Measurements from ENCODE around the gene RIPPLY2.
"Not testable (repeated sequence)": the region's sequence is repeated elsewhere in the genome, so short reads cannot be mapped to it uniquely, and the experiment has no call there.

The RIPPLY2 gene

DNA sequence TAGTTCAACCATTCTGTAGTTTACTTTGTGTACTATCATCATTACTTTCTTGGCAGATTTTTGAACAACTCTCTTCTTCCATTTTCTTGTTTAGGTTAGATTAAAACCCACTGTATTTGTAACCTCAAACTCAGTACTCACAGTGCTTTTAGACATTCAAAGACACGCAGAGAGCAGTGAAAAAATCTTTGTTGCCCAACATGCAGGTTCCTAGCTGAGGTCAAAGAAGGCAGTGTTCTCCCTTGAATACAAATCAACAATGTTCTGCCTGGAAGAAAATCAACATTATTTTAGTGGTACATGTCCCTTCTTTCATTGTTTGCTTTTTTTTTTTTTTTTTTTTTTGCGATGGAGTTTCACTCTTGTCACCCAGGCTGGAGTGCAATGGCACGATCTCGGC lies 17.5 kb downstream of the RIPPLY2 start:
- TF ChIP-seq POLR2A (IDR thresholded peaks at IDR 0.05; ENCODE audit: low read depth, low read length): no peak
- FAIRE-seq (no peak), DNase-seq (ENCODE audit: insufficient read length, low spot score) (no peak)

DNA sequence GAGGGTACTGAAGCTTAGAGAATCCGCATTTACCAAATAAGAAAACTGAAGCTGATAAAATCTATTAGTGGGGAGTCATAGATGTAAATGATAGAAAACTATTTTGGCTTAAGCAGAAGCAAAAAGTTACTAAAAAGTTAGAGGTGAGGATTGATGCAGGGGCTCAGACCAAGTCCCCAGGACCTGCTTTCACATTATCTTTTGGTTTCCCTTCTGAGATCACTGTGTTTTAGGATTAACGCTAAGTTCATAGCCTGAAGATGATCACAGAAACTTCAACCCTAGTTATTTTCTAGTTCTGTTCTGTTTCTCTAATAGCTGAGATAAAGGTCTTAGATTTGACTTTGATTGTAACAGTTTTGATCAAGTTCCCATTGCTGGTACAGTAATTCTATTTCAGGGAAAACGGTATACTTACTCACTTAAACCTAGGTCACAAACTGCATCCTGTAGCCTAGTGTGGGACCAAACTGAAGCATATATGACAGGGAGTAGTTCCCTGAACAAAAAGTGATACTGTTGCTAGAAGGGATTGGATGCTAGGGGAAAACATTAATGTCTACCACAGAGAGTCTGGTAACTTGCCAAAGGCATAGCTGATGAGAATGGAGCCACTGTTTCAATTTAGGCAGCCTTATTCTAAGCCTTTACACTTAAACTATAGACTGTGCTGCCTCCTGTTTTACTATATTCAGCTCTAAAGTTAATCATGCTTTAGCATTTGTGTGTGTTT lies 19.4 kb downstream of the RIPPLY2 start:
- FAIRE-seq (peak; percentile 90), DNase-seq (ENCODE audit: insufficient read length, low spot score) (no peak)

DNA sequence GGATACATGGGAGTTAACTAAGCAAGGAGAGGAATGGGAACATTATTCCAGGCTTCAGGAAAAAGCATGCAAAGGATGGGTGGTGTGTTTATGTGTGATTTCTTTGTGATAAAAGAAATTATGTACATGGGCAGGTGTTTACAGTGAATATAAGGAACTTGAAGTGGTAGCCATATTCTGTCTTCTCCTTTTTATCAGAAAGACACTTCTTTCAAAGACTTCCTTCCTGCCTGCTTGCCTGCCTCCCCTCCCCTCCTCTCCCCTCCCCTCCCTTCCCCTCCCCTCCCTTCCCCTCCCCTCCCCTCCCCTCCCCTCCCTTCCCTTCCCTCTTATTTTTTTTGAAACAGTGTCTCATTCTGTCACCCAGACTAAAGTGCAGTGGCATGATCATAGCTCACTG lies 20.7 kb downstream of the RIPPLY2 start:
- no peak for FAIRE-seq
- no peak for TF ChIP-seq POLR2A (IDR thresholded peaks at IDR 0.05; ENCODE audit: low read depth, low read length)
- no peak for DNase-seq (ENCODE audit: insufficient read length, low spot score)

More for the DNA sequence above, 19.4 kb downstream of the RIPPLY2 start:
- TF ChIP-seq POLR2A (IDR thresholded peaks at IDR 0.05; ENCODE audit: low read depth, low read length): no peak

DNA sequence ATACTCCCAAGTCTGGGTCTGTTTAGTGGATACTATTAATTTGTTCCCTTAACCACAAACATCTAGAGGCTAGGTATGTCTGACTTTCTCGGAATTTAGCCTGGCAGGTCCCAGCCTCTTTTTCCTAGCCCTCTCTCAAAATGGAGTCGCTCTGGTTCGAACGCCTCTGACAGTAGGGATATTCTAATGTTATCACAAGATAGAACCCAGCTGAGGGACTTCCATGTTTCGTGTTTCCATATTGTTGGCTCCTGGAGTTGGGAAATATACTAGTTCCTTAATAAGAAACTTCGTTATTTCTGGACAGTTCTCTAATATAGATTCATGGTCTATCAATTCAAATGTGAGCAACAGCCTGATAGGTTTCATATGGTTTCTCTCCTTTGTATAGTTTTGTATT lies 22.7 kb downstream of the RIPPLY2 start:
- DNase-seq (ENCODE audit: insufficient read length, low spot score): no peak
- TF ChIP-seq POLR2A (IDR thresholded peaks at IDR 0.05; ENCODE audit: low read depth, low read length): no peak
- no peak for FAIRE-seq

DNA sequence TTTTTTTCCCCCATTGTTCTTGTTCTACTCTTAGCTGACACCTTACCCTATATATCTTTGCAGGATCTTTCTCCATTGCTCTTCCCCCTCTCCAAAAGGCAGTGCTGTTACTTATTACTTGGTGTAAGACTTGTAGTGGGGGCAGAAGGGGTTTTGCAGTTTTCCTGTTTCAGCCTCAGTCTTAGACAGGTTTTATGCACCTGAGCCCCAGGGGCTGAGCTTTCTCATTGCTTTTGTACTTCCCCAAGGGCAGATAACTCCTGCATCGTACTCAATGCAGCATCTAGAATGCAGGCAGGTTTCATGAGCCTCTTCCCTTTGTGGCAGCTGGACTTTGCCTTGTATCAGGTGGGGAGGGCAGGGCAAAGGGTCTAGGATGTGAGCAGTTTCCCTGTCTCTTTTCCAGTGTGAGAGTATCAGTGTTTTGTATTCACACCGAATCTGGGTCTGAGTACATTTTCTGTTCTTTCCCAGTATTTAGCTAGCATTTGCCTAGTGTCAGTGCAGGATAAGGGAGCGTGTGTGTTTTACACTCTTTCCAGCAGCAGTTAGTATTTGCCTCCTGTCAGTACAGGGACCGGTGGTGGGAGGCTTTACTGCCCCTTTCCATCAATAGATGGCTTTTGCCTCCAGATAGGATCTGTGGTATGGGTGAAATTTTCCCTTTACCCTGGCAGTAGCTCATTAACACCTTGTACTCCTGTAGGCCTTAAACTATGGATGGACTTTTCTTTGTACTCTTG lies 25.9 kb downstream of the RIPPLY2 start:
- TF ChIP-seq POLR2A (IDR thresholded peaks at IDR 0.05; ENCODE audit: low read depth, low read length): no peak
- DNase-seq (ENCODE audit: insufficient read length, low spot score) (no peak), FAIRE-seq (no peak)

DNA sequence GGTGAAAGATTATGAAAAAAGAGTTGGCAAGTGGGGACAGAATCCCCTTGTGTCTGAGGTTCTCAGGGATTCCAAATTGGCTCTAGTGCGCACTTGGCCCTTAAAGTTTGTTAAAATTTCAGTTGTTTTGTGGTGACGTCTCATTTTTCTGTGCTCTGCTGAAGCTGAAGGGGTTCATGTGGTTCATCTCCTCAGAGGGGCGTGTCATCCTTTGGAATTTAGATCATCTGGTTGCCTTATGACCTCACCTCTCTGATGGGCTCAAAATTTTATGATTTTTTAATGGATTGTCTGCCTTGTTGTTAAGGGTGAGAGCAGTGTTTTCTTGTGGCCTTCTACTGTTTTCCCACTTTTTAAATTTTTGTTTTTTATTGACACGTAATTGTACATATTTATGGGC lies 26.6 kb downstream of the RIPPLY2 start:
- no peak for DNase-seq (ENCODE audit: insufficient read length, low spot score)
- TF ChIP-seq POLR2A (IDR thresholded peaks at IDR 0.05; ENCODE audit: low read depth, low read length): no peak
- no peak for FAIRE-seq

DNA sequence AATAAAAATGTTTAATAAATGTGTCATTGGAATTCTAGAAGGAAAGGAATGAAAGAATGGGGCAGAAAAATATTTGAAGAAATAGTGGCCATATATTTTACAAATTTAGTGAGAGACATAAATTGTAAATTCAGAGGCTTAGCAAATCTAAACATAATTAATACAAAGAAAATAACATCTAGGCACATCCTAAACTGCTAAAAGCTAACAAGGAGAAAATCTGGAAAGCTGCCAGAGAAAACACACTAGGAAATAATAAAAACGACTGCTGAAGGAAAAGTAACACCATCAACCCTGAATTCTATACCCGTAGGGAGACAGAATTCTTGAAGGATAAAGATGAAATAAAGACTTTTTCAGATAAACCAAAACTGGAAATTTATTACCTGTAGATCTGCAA lies 30.1 kb downstream of the RIPPLY2 start:
- no peak for TF ChIP-seq POLR2A (IDR thresholded peaks at IDR 0.05; ENCODE audit: low read depth, low read length)
- no peak for FAIRE-seq
- DNase-seq (ENCODE audit: insufficient read length, low spot score): no peak

DNA sequence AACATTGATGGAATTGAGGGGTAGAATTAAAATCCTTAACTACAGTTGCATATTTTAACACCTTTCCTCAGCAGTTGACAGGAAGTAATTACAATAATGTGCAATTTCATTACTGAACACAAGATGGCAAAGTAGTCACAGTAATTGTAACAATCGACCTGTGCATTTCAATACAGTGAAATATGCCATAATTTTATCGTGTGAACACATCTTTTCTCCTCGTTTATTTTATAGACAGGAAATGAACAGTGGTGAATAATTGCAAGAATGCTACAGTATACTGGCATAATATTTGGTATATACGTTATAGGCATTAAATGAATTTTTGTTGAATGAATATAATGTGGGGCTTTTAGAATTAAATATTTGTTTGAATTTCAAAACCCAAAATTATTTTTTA lies 31.4 kb downstream of the RIPPLY2 start:
- TF ChIP-seq POLR2A (IDR thresholded peaks at IDR 0.05; ENCODE audit: low read depth, low read length): no peak
- FAIRE-seq (peak; percentile 93), DNase-seq (ENCODE audit: insufficient read length, low spot score) (peak; percentile 9)

DNA sequence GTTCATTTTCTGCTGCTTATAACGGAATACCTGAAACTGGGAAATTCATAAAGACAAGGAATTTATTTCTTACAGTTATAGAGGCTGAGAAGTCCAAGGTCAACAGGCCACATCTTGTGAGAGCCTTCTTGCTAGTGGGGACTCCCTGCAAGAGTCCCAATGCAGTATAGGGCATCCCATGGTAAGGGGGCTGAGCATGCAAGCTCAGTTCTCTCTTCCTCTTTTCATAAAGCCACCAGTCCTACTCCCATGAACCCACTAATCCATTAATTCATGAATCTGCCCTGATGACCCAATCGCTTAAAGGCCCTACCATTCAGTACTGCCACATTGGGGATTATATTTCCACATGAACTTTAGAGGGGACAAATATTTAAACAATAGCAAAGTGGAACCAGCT lies 32.8 kb downstream of the RIPPLY2 start:
- no peak for TF ChIP-seq POLR2A (IDR thresholded peaks at IDR 0.05; ENCODE audit: low read depth, low read length)
- FAIRE-seq (no peak), DNase-seq (ENCODE audit: insufficient read length, low spot score) (no peak)

DNA sequence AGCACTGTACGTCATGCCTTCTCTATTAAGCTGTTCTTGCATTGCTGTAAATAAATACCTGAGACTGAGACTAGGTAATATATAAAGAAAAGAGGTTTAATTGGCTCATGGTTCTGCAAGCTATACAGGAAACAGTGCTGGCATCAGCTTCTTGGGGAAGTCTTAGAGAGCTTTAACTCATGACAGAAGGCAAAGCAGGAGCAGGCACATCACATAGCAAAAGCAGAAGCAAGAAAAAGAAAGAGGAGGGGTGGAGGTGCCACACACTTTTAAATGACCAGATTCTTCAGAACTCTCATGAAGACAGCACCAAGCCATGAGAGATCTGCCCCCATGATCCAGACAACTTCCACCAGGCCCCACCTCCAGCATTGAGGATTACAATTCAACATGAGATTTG lies 36.5 kb downstream of the RIPPLY2 start:
- no peak for FAIRE-seq
- DNase-seq (ENCODE audit: insufficient read length, low spot score): no peak
- TF ChIP-seq POLR2A (IDR thresholded peaks at IDR 0.05; ENCODE audit: low read depth, low read length): no peak

DNA sequence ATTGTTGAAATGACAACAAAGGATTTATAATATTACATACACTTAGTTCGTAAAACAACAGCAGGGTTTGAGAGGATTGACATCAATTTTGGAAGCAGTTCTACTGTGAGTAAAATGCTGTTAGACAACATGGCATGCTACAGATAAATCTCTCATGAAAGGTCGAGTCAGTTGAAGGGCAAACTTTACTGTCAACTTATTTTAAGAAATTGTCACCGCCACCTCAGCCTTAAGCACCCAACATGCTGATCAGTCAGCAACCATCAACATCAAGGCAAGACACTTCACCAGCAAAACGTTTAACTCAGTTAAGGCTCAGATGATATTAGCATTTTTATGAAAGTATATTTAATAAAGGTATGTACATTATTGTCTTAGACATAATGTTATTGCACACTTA lies 37.4 kb downstream of the RIPPLY2 start:
- DNase-seq (ENCODE audit: insufficient read length, low spot score) (no peak), FAIRE-seq (no peak)
- TF ChIP-seq POLR2A (IDR thresholded peaks at IDR 0.05; ENCODE audit: low read depth, low read length): no peak

DNA sequence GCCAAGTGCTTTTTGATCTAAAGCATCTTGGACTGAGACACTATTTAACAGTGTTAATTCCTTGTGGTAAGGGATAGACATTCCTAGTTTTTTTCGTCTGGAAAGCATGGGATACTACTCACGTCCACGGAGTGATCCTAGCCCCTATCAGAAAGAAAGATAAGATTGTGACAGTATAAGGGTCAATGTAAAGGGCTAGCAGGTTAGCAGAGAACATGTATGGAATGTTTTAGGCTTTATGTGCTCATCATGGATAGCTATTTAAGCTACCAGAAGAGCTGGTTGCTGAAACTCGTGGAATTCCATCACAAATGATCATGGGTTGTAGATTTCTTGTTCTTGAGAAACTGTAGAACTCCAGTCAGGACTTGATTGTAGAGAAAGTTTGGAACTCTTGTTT lies 38.4 kb downstream of the RIPPLY2 start:
- DNase-seq (ENCODE audit: insufficient read length, low spot score) (no peak), FAIRE-seq (no peak)
- TF ChIP-seq POLR2A (IDR thresholded peaks at IDR 0.05; ENCODE audit: low read depth, low read length): no peak

DNA sequence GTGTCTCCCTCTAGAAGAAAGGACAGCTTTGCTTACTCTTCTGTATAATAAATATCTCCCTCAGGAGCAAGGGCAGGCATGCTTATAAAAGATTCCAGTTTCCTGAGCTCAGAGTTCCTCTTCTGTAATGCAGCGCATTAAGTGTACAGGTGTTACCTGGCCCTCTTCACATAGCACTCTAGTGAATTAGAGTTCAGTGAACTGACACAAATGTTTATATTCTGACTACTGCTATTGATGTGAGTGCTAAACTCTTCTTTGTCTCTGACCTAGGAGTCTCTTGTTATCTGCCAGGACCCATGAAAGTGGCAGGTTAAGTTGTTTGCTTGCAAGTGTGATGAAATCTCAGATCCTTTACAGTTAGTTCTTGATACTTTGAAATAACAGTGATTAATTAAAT lies 39.9 kb downstream of the RIPPLY2 start:
- no peak for TF ChIP-seq POLR2A (IDR thresholded peaks at IDR 0.05; ENCODE audit: low read depth, low read length)
- no peak for FAIRE-seq

DNA sequence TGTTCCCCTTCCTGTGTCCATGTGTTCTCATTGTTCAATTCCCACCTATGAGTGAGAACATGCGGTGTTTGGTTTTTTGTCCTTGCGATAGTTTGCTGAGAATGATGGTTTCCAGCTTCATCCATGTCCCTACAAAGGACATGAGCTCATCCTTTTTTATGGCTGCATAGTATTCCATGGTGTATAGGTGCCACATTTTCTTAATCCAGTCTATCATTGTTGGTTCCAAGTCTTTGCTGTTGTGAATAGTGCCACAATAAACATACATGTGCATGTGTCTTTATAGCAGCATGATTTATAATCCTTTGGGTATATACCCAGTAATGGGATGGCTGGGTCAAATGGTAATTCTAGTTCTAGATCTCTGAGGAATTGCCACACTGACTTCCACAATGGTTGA lies 43.9 kb downstream of the RIPPLY2 start:
- not testable (repeated sequence) for DNase-seq (ENCODE audit: insufficient read length, low spot score); FAIRE-seq

More for the DNA sequence above, 39.9 kb downstream of the RIPPLY2 start:
- DNase-seq (ENCODE audit: insufficient read length, low spot score): no peak

DNA sequence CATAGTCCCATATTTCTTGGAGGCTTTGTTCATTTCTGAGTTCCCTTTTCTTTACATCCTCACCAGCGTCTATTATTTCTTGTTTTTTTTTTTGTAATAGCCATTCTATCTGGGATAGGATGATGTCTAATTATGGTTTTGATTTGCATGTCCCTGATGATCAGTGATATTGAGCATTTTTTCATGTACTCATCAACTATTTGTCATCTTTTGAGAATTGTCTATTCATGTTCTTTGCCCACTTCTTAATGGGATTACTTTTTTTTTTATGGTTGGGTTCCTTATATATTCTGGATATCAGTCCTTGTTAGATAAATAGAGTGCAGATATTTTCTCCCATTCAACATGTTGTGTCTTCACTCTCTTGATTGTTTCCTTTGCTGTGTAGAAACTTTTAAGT lies 48.5 kb downstream of the RIPPLY2 start:
- no peak for DNase-seq (ENCODE audit: insufficient read length, low spot score)
- TF ChIP-seq POLR2A (IDR thresholded peaks at IDR 0.05; ENCODE audit: low read depth, low read length): no peak
- no peak for FAIRE-seq
